Measurements from ENCODE around the gene SEC14L3.
"Not testable (repeated sequence)": the region's sequence is repeated elsewhere in the genome, so short reads cannot be mapped to it uniquely, and the experiment has no call there.

The SEC14L3 gene

DNA sequence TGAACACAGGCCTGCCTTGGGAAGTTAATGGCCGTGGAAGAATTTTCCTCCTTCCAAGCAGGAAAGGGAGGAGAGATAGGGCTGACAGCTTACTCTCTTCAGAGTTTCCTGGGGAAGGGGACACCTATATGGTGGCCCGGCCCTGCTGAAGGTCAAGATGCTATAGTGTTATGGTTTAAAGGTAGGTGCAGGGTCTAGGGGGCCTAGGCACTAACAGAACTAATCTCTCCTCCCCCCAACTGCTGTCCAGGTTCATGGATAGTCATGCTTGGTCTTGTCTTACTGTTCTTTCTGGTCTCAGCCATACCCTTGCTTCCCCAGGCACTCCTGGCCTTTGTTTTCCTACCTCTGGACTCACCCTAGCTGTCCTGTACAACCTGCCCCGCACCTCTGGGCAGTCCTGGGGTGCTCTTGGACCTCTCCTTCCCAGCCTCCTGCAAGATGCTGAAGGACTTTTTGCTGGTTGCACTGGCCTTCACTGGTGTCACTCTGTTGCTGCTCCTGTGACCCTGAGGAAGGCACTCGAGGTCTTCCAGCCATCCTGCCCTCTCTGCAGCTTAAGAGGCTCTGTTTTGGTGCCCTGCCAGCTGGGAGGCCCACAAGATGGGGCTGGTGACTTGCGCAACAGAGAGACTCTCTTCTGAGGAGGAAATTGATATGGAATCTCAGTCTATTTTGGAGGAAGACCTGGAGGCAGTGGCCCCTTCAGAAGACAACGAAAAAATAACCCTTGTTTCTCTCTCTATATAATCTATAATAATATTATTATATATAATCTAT is 17.9 kb downstream of the SEC14L3 start:
- H3K4me3 ChIP-seq (ENCODE audit: low read depth, low read length) = no peak overlapping the region
- in situ Hi-C loops (cut with HindIII; ENCODE audit: low sequenced_read_pairs) = no loop called here
- TF ChIP-seq, protein P1, sequence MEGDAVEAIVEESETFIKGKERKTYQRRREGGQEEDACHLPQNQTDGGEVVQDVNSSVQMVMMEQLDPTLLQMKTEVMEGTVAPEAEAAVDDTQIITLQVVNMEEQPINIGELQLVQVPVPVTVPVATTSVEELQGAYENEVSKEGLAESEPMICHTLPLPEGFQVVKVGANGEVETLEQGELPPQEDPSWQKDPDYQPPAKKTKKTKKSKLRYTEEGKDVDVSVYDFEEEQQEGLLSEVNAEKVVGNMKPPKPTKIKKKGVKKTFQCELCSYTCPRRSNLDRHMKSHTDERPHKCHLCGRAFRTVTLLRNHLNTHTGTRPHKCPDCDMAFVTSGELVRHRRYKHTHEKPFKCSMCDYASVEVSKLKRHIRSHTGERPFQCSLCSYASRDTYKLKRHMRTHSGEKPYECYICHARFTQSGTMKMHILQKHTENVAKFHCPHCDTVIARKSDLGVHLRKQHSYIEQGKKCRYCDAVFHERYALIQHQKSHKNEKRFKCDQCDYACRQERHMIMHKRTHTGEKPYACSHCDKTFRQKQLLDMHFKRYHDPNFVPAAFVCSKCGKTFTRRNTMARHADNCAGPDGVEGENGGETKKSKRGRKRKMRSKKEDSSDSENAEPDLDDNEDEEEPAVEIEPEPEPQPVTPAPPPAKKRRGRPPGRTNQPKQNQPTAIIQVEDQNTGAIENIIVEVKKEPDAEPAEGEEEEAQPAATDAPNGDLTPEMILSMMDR (IDR thresholded peaks at IDR 0.05; ENCODE audit: low read depth, low read length) = no peak
- DNase-seq (ENCODE audit: low read depth, low spot score) = no peak

GRCh38 chr22:30452861-30453260 is 19.0 kb downstream of the SEC14L3 start:
- in situ Hi-C loops (cut with HindIII; ENCODE audit: low sequenced_read_pairs) = no loop called here
- H3K4me3 ChIP-seq (ENCODE audit: low read depth, low read length) = no peak overlapping the region
- DNase-seq (ENCODE audit: low read depth, low spot score) = no peak
- TF ChIP-seq, protein P1 (IDR thresholded peaks at IDR 0.05; ENCODE audit: low read depth, low read length) = no peak

DNA sequence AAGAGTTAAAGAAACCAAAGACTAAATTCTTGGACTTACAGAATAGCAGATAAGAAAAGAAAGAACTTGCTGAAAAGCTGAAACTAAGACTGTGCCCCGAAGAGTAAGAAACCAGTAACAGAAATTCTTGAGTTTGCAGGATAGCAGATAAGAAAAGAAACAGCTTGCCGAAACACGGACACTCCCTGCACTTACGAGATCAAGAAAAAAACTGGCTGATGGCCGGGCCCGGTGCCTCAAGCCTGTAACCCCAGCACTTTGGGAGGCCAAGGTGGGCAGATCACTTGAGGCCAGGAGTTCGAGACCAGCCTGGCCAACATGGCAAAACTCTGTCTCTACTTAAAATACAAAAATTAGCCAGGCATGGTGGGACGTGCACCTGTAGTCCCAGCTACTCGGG is 20.3 kb downstream of the SEC14L3 start:
- in situ Hi-C loops (cut with HindIII; ENCODE audit: low sequenced_read_pairs); DNase-seq (ENCODE audit: low read depth, low spot score): not testable (repeated sequence)

GRCh38 chr22:30447656-30448055 is 24.2 kb downstream of the SEC14L3 start:
- DNase-seq (ENCODE audit: low read depth, low spot score) = no peak
- TF ChIP-seq, protein P1 (IDR thresholded peaks at IDR 0.05; ENCODE audit: low read depth, low read length) = no peak
- H3K4me3 ChIP-seq (ENCODE audit: low read depth, low read length) = no peak overlapping the region
- in situ Hi-C loops (cut with HindIII; ENCODE audit: low sequenced_read_pairs) = no loop called here

More for the DNA sequence above, 20.3 kb downstream of the SEC14L3 start:
- not testable (repeated sequence) for H3K4me3 ChIP-seq (ENCODE audit: low read depth, low read length)

GRCh38 chr22:30445438-30446145 is 26.2 kb downstream of the SEC14L3 start:
- in situ Hi-C loops (cut with HindIII; ENCODE audit: low sequenced_read_pairs) = no loop called here
- no peak overlapping the region for H3K4me3 ChIP-seq (ENCODE audit: low read depth, low read length)
- DNase-seq (ENCODE audit: low read depth, low spot score) = no peak
- TF ChIP-seq, protein P1 (IDR thresholded peaks at IDR 0.05; ENCODE audit: low read depth, low read length) = no peak

GRCh38 chr22:30444632-30445437 is 27.0 kb downstream of the SEC14L3 start:
- TF ChIP-seq, protein P1 (IDR thresholded peaks at IDR 0.05; ENCODE audit: low read depth, low read length) = peak; percentile 82
- peak; percentile 50 for DNase-seq (ENCODE audit: low read depth, low spot score)
- H3K4me3 ChIP-seq (ENCODE audit: low read depth, low read length) = no peak overlapping the region
- in situ Hi-C loops (cut with HindIII; ENCODE audit: low sequenced_read_pairs) = no loop called here
